PFSK-1 (cell line): Measurements from ENCODE around the gene GMIP.

ENCODE experiments used
- FOXP2 ChIP-seq: optimal IDR thresholded peaks from 2 replicates; pipeline ENCODE3; 2011; ENCODE audit warnings: borderline replicate concordance, control low read depth, inconsistent platforms; ENCODE audit not compliant: insufficient read depth; ENCODE audit errors: extremely low read length, extremely low read depth
- POLR2AphosphoS5 ChIP-seq: IDR thresholded peaks from 2 replicates; pipeline ENCODE4 v1.6.1; 2012; ENCODE audit warnings: low read depth, mild to moderate bottlenecking, control low read depth, low read length, moderate library complexity
- REST ChIP-seq, 2 experiments: IDR thresholded peaks; 2 replicates each; pipeline versions ENCODE4 v1.6.1 to v1.8.0; 2011 to 2012; ENCODE audit warnings: low read depth in 2 of 2, low read length in 2 of 2, control low read depth in 1 of 2, inconsistent platforms in 1 of 2, mild to moderate bottlenecking in 1 of 2, moderate library complexity in 1 of 2; ENCODE audit not compliant: insufficient read depth in 1 of 2
- SIN3A ChIP-seq: IDR thresholded peaks from 2 replicates; pipeline ENCODE4 v1.6.1; 2012; ENCODE audit warnings: mild to moderate bottlenecking, low read length, moderate library complexity, borderline replicate concordance; ENCODE audit not compliant: insufficient read depth
- TAF1 ChIP-seq: IDR thresholded peaks from 2 replicates; pipeline ENCODE4 v1.6.1; 2012; ENCODE audit warnings: low read length, control low read depth, borderline replicate concordance; ENCODE audit not compliant: insufficient read depth

The GMIP gene

GRCh38 chr19:19637523-19638251 is 5.8 kb downstream of the GMIP start:
- TF ChIP-seq REST (IDR thresholded peaks at IDR 0.05; ENCODE audit: insufficient read depth in 1 of 2, low read depth in 2 of 2, low read length in 2 of 2) (no peak), POLR2AphosphoS5 (no peak), SIN3A (no peak), TAF1 (no peak), FOXP2 (no peak)

- TF ChIP-seq REST (IDR thresholded peaks at IDR 0.05; ENCODE audit: insufficient read depth in 1 of 2, low read depth in 2 of 2, low read length in 2 of 2) (no peak), FOXP2 (no peak), POLR2AphosphoS5 (no peak), TAF1 (no peak), SIN3A (no peak)
These were observed 6.3 kb downstream of the GMIP start for GRCh38 chr19:19637186-19637522.

- TF ChIP-seq REST (IDR thresholded peaks at IDR 0.05; ENCODE audit: insufficient read depth in 1 of 2, low read depth in 2 of 2, low read length in 2 of 2) (no peak), POLR2AphosphoS5 (no peak), TAF1 (no peak), FOXP2 (no peak), SIN3A (no peak)
These were observed 6.8 kb downstream of the GMIP start for GRCh38 chr19:19636573-19637185.

GRCh38 chr19:19635313-19635702 is 8.1 kb downstream of the GMIP start:
- TF ChIP-seq REST (IDR thresholded peaks at IDR 0.05; ENCODE audit: insufficient read depth in 1 of 2, low read depth in 2 of 2, low read length in 2 of 2): no peak
- TF ChIP-seq SIN3A: no peak
- no peak for TF ChIP-seq FOXP2
- TF ChIP-seq TAF1: no peak
- no peak for TF ChIP-seq POLR2AphosphoS5
